ENCODE results near the gene SHISA9. TPM values are rescaled to one million over a fixed set of nuclear protein-coding genes. Genes with fewer than 3 reads are reported as not detected.

The SHISA9 gene
- polyA plus RNA-seq, 3 donors: 0.01 TPM; not detected in 2

DNA sequence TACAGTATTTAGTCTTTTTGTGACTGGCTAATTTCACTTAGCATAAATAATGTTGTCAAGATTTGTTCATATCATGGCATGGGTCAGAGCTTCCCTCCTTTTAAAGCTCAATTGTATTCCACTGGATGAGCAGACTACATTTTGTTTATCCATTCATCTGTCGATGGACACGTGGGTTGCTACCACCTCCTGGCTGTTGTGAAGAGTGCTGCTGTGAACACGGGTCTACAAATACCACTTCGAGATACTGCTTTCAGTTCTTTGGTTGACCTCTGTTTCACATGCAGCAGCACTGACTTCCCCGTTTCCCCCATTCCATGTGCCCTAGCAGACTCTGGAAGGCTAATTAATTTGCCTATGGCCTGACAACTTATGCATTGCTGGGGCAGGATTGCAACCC, 285.4 kb downstream of the SHISA9 start:
- intact Hi-C loops (cut with micrococcal nuclease): no loop called here
- Histone ChIP-seq H2AFZ (ENCODE audit: insufficient read depth, low read depth, low read length, poor library complexity, severe bottlenecking) (no peak overlapping the region), H3K9ac (ENCODE audit: insufficient read depth, low read length, poor library complexity, severe bottlenecking) (no peak overlapping the region), H3K79me2 (ENCODE audit: insufficient read depth, low read length) (no peaks in the 10 kb centered on the region), H3K36me3 (replicated peaks in 1 of 2; ENCODE audit: control insufficient read depth in 1 of 2, insufficient read depth in 2 of 2, low read length in 2 of 2) (no peaks in the 10 kb centered on the region), H3K27me3 (ENCODE audit: control insufficient read depth in 2 of 2, insufficient read depth in 2 of 2, low read length in 2 of 2) (no peaks in the 10 kb centered on the region), H3K9me3 (replicated peaks in 1 of 2; ENCODE audit: control insufficient read depth in 1 of 2, insufficient read depth in 1 of 2, low read length in 2 of 2) (no peaks in the 10 kb centered on the region), H3K4me1 (ENCODE audit: control insufficient read depth in 1 of 2, insufficient read depth in 2 of 2, low read length in 2 of 2) (no peaks in the 10 kb centered on the region), H4K20me1 (ENCODE audit: insufficient read depth, low read length) (no peaks in the 10 kb centered on the region), H3K27ac (ENCODE audit: low read depth in 1 of 2, low read length in 2 of 2) (no peak overlapping the region), H3K4me3 (replicated peaks in 1 of 3; ENCODE audit: low read depth in 2 of 3, low read length in 3 of 3) (no peak overlapping the region), H3K4me2 (replicated peaks; ENCODE audit: extremely low read depth, low read length, poor library complexity, severe bottlenecking) (no peak overlapping the region)
- H3K9me3 Mint-ChIP-seq: peaks cover 0 to 7% (median 0%) of the 10 kb centered on the region in 7 donors
- H3K4me3 Mint-ChIP-seq: no peak overlapping the region
- DNase-seq: no peak
- H3K27ac Mint-ChIP-seq: no peak overlapping the region
- 36% methylated on average over 5 of the region's 5 CpGs for WGBS (ENCODE audit: insufficient coverage)
- H3K36me3 Mint-ChIP-seq: no peaks in the 10 kb centered on the region
- TF ChIP-seq CTCF (IDR thresholded peaks at IDR 0.05): no peak
- H3K4me1 Mint-ChIP-seq: no peaks in the 10 kb centered on the region
- peaks cover 0 to 1% (median 0%) of the 10 kb centered on the region in 3 donors for H3K27me3 Mint-ChIP-seq (ENCODE audit: low read depth in 3 of 3)

DNA sequence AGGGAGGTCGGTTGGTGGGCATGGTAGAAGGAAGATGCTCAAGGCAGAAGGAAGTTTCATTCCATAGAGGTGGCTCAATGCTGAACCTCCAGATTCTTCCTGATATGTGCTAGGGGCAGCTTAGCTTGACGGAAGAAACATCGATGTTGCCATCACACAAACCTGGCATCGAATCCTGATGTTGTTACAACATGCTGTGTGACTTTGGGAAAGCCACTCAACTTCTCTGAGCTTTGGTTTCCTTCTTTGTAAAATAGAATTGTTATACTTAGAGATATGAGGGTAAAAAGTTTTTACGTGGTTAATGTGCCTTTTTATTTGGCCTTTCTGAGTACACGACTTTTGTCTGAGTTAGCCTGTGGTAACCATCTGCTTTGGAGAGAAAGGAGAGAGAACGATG, 287.9 kb downstream of the SHISA9 start:
- H3K27me3 ChIP-seq (ENCODE audit: control insufficient read depth in 2 of 2, insufficient read depth in 2 of 2, low read length in 2 of 2): no peaks in the 10 kb centered on the region

More for the DNA sequence above, 287.9 kb downstream of the SHISA9 start:
- H3K9ac ChIP-seq (ENCODE audit: insufficient read depth, low read length, poor library complexity, severe bottlenecking): no peak overlapping the region
- H3K9me3 Mint-ChIP-seq: peaks cover 2 to 8% (median 6%) of the 10 kb centered on the region in 7 donors
- no peaks in the 10 kb centered on the region for H3K36me3 ChIP-seq (replicated peaks in 1 of 2; ENCODE audit: control insufficient read depth in 1 of 2, insufficient read depth in 2 of 2, low read length in 2 of 2)
- no peak overlapping the region for H3K27ac Mint-ChIP-seq
- 94% methylated on average over 6 of the region's 7 CpGs for WGBS (ENCODE audit: insufficient coverage)
- no peaks in the 10 kb centered on the region for H3K4me1 Mint-ChIP-seq
- no peak overlapping the region for H2AFZ ChIP-seq (ENCODE audit: insufficient read depth, low read depth, low read length, poor library complexity, severe bottlenecking)
- H3K36me3 Mint-ChIP-seq: no peaks in the 10 kb centered on the region
- H3K79me2 ChIP-seq (ENCODE audit: insufficient read depth, low read length): no peaks in the 10 kb centered on the region
- no peak for TF ChIP-seq CTCF (IDR thresholded peaks at IDR 0.05)
- no peak overlapping the region for H3K4me3 ChIP-seq (replicated peaks in 1 of 3; ENCODE audit: low read depth in 2 of 3, low read length in 3 of 3)
- peaks cover 0 to 1% (median 0%) of the 10 kb centered on the region in 3 donors for H3K27me3 Mint-ChIP-seq (ENCODE audit: low read depth in 3 of 3)
- H3K4me2 ChIP-seq (replicated peaks; ENCODE audit: extremely low read depth, low read length, poor library complexity, severe bottlenecking): no peak overlapping the region
- H3K4me1 ChIP-seq (ENCODE audit: control insufficient read depth in 1 of 2, insufficient read depth in 2 of 2, low read length in 2 of 2): no peaks in the 10 kb centered on the region
- H3K4me3 Mint-ChIP-seq: no peak overlapping the region
- DNase-seq: no peak
- no peak overlapping the region for H3K27ac ChIP-seq (ENCODE audit: low read depth in 1 of 2, low read length in 2 of 2)
- no peaks in the 10 kb centered on the region for H4K20me1 ChIP-seq (ENCODE audit: insufficient read depth, low read length)
- H3K9me3 ChIP-seq (replicated peaks in 1 of 2; ENCODE audit: control insufficient read depth in 1 of 2, insufficient read depth in 1 of 2, low read length in 2 of 2): no peaks in the 10 kb centered on the region
- intact Hi-C loops (cut with micrococcal nuclease): no loop called here

Data from CD14-positive monocyte (primary cell).